OCI-LY3 (cell line): ENCODE results near the gene NT5E.

Experiments
- H2AFZ ChIP-seq: fragments of 200-600, 300-600 bp; shearing (Covaris generic); 2 replicates; pipeline ENCODE4 v1.6.0; 2014; ENCODE audit warnings: antibody characterized with exemption, low read depth, low read length
- H3K27ac ChIP-seq: fragments of 200-600, 300-600 bp; sonication (generic); 2 replicates; pipeline ENCODE4 v1.5.1; 2014; ENCODE audit warnings: mild to moderate bottlenecking, low read length, moderate library complexity, mixed read lengths
- H3K27me3 ChIP-seq: fragments of 200-600, 300-600 bp; sonication (generic); 2 replicates; pipeline ENCODE4 v1.6.1; 2014; ENCODE audit warnings: low read depth, low read length, mixed read lengths
- H3K36me3 ChIP-seq: fragments of 200-600, 300-600 bp; sonication (generic); replicated peaks from 2 replicates; pipeline ENCODE3; 2014; ENCODE audit warnings: low read depth, low read length, mixed read lengths
- H3K4me1 ChIP-seq: fragments of 300-600, 200-600 bp; sonication (generic); 2 replicates; pipeline ENCODE4 v1.6.1; 2014; ENCODE audit warnings: low read length, mixed read lengths
- H3K4me2 ChIP-seq: fragments of 200-600, 300-600 bp; sonication (generic); 2 replicates; pipeline ENCODE4 v1.6.1; 2014; ENCODE audit warnings: low read length, mixed read lengths
- H3K4me3 ChIP-seq: fragments of 300-600, 200-600 bp; sonication (generic); 2 replicates; pipeline ENCODE4 v1.5.1; 2014; ENCODE audit warnings: antibody characterized with exemption, mild to moderate bottlenecking, low read length, moderate library complexity
- H3K79me2 ChIP-seq: fragments of 300-600, 200-600 bp; shearing (Covaris generic); 2 replicates; pipeline ENCODE4 v1.6.1; 2014; ENCODE audit warnings: mild to moderate bottlenecking, low read length, mixed read lengths
- H3K9ac ChIP-seq: fragments of 300-600, 200-600 bp; shearing (Covaris generic); 2 replicates; pipeline ENCODE4 v1.6.0; 2014; ENCODE audit warnings: mild to moderate bottlenecking, low read length, moderate library complexity
- H3K9me3 ChIP-seq: fragments of 200-600, 300-600 bp; shearing (Covaris generic); 2 replicates; pipeline ENCODE4 v1.6.1; 2014; ENCODE audit warnings: low read length, mixed read lengths; ENCODE audit not compliant: insufficient read depth
- H4K20me1 ChIP-seq: fragments of 200-600, 300-600 bp; sonication (generic); 2 replicates; pipeline ENCODE4 v1.6.1; 2016; ENCODE audit warnings: low read length, mixed read lengths; ENCODE audit not compliant: insufficient read depth
- CTCF ChIP-seq: fragments of 200-600, 300-600 bp; sonication (generic); IDR thresholded peaks from 2 replicates; pipeline ENCODE4 v1.5.1; 2014; ENCODE audit warnings: antibody characterized with exemption, low read length, low read depth
- EZH2phosphoT487 ChIP-seq: fragments of 200-600 bp; shearing (Covaris generic); IDR thresholded peaks from 2 replicates; pipeline ENCODE4 v1.6.1; 2018; ENCODE audit warnings: antibody characterized with exemption, mixed run types, low read depth

NT5E gene

GRCh38 chr6:85479208-85479607 is 29.3 kb downstream of the NT5E start:
- Histone ChIP-seq H4K20me1 (no peaks in the 10 kb centered on the region), H3K4me1 (peaks cover 7% of the 10 kb centered on the region; the same call in 1 of the 2 replicates), H3K36me3 (no peaks in the 10 kb centered on the region), H3K4me3 (no peak overlapping the region), H3K9ac (no peak overlapping the region), H2AFZ (no peak overlapping the region), H3K79me2 (no peaks in the 10 kb centered on the region), H3K4me2 (no peak overlapping the region), H3K27ac (no peak overlapping the region), H3K9me3 (no peaks in the 10 kb centered on the region), H3K27me3 (no peaks in the 10 kb centered on the region)
- no peak for TF ChIP-seq EZH2phosphoT487
- no peak for TF ChIP-seq CTCF

- Histone ChIP-seq H3K27me3 (no peaks in the 10 kb centered on the region), H3K79me2 (no peaks in the 10 kb centered on the region), H3K4me2 (peak overlapping the region; percentile 53), H3K27ac (no peak overlapping the region), H3K9me3 (no peaks in the 10 kb centered on the region), H3K4me3 (peak overlapping the region; percentile 51), H2AFZ (peak overlapping the region; percentile 81), H3K9ac (no peak overlapping the region), H3K36me3 (no peaks in the 10 kb centered on the region), H4K20me1 (no peaks in the 10 kb centered on the region), H3K4me1 (peaks cover 7% of the 10 kb centered on the region; the same call in 1 of the 2 replicates)
- TF ChIP-seq EZH2phosphoT487 (no peak), CTCF (no peak)
These were observed 32.5 kb downstream of the NT5E start for GRCh38 chr6:85482206-85482904.

- H2AFZ ChIP-seq: peak overlapping the region; percentile 81
These were observed 33.2 kb downstream of the NT5E start for GRCh38 chr6:85482905-85483700.

More at GRCh38 chr6:85482905-85483700, 33.2 kb downstream of the NT5E start:
- no peak overlapping the region for H3K27ac ChIP-seq
- TF ChIP-seq EZH2phosphoT487: no peak
- peak; percentile 88 for TF ChIP-seq CTCF
- H3K4me3 ChIP-seq: peak overlapping the region; percentile 51
- no peaks in the 10 kb centered on the region for H3K36me3 ChIP-seq
- no peak overlapping the region for H3K9ac ChIP-seq
- H3K4me1 ChIP-seq: peaks cover 7% of the 10 kb centered on the region; the same call in 1 of the 2 replicates
- H3K79me2 ChIP-seq: no peaks in the 10 kb centered on the region
- H3K9me3 ChIP-seq: no peaks in the 10 kb centered on the region
- no peaks in the 10 kb centered on the region for H4K20me1 ChIP-seq
- H3K27me3 ChIP-seq: no peaks in the 10 kb centered on the region
- H3K4me2 ChIP-seq: peak overlapping the region; percentile 53
